HCT116 (cell line): ENCODE results near the gene SGSH. TPM values are rescaled to one million over a fixed set of nuclear protein-coding genes. Genes with fewer than 3 reads are reported as not detected.

Experiments used
- ATAC-seq: fragments of 200-7000 bp; cut with Tn5 transposase; 2 replicates; pipeline ENCODE4 v1.9.1; 2020; ENCODE audit warnings: mild to moderate bottlenecking, moderate library complexity
- BruUV-seq: library from RNA; stranded (reverse); fragments of 400-500 nt; replicated peaks from 2 replicates; lab custom pipeline; 2021; lab: Mats Ljungman, UMichigan
- CTCF ChIA-PET: fragments of 300-600 bp; sonication (Branson Sonifier 250); formaldehyde crosslinking; loops from one replicate; lab custom pipeline; 2021; ENCODE audit warnings: antibody characterized with exemption; lab: Charles Lee
- POLR2A ChIA-PET: fragments of 300-600, 350-600 bp; sonication (Branson Sonifier 250); formaldehyde crosslinking; loops from one replicate; lab custom pipeline; 2021; ENCODE audit warnings: antibody characterized with exemption; lab: Charles Lee
- RAD21 ChIA-PET, 2 experiments: fragments of 300-600 bp; sonication (Branson Sonifier 250); formaldehyde crosslinking; loops; one replicate each; lab custom pipeline; 2023; ENCODE audit warnings: low total read pairs in 2 of 2; ENCODE audit not compliant: uncharacterized antibody in 2 of 2, unreplicated experiment in 2 of 2, low non-redundant PET in 1 of 2; lab: Charles Lee
- DNase-seq: peaks from one replicate; pipeline ENCODE4 v3.0.0-alpha.2; 2010; ENCODE audit warnings: low read depth, low spot score
- H2AFZ ChIP-seq: fragments of 200-600 bp; shearing (Covaris generic), sonication (generic); 2 replicates; pipeline ENCODE4 v1.6.1; 2017; ENCODE audit warnings: low read depth, mixed run types, mixed read lengths, antibody characterized with exemption, low read length; ENCODE audit not compliant: poor library complexity, severe bottlenecking
- H3K27ac ChIP-seq: 2 replicates; pipeline ENCODE4 v1.5.1; 2012; ENCODE audit warnings: low read depth, low read length
- H3K27me3 ChIP-seq: fragments of 200-600 bp; sonication (generic); 2 replicates; pipeline ENCODE4 v1.6.1; 2016; ENCODE audit warnings: mixed run types, low read length, mixed read lengths; ENCODE audit not compliant: insufficient read depth
- H3K36me3 ChIP-seq, 2 experiments: fragments of 200-500 bp in 1 of 2; fragments of 200-600 bp in 1 of 2; sonication (Bioruptor generic) in 1 of 2; sonication (generic) in 1 of 2; 2 replicates each; pipeline versions ENCODE4 v1.5.1 to v1.6.1; 2014 to 2016; ENCODE audit warnings: low read length in 2 of 2, inconsistent platforms in 1 of 2, mixed read lengths in 1 of 2, mixed run types in 1 of 2; ENCODE audit not compliant: insufficient read depth in 2 of 2, control insufficient read depth in 1 of 2
- H3K4me1 ChIP-seq, 2 experiments: fragments of 200-600 bp in 1 of 2; sonication (generic) in 1 of 2; 2 replicates each; pipeline versions ENCODE4 v1.5.1 to v1.6.1; 2012 to 2017; ENCODE audit warnings: low read length in 2 of 2, inconsistent platforms in 1 of 2, mild to moderate bottlenecking in 1 of 2, mixed read lengths in 1 of 2, mixed run types in 1 of 2, moderate library complexity in 1 of 2; ENCODE audit not compliant: insufficient read depth in 2 of 2, control insufficient read depth in 1 of 2
- H3K4me2 ChIP-seq: fragments of 200-600 bp; sonication (generic); 2 replicates; pipeline ENCODE4 v1.6.1; 2017; ENCODE audit warnings: mixed run types, low read length, mixed read lengths
- H3K4me3 ChIP-seq, 2 experiments: fragments of 200-600 bp in 1 of 2; sonication (generic) in 1 of 2; replicated peaks in 1 of 2; 2 replicates each; pipeline ENCODE4 v1.5.1; 2011 to 2016; ENCODE audit warnings: low read length in 2 of 2, control low read depth in 1 of 2, low read depth in 1 of 2, mild to moderate bottlenecking in 1 of 2, mixed read lengths in 1 of 2, mixed run types in 1 of 2
- H3K79me2 ChIP-seq: fragments of 200-600 bp; sonication (generic); 2 replicates; pipeline ENCODE4 v1.6.1; 2017; ENCODE audit warnings: mild to moderate bottlenecking, mixed run types, low read length, moderate library complexity, mixed read lengths; ENCODE audit not compliant: insufficient read depth
- H3K9ac ChIP-seq: fragments of 200-600 bp; sonication (generic); 2 replicates; pipeline ENCODE4 v1.6.1; 2016; ENCODE audit warnings: low read length, mixed read lengths
- H3K9me2 ChIP-seq: fragments of 200-600 bp; sonication (generic), shearing (Covaris generic); 2 replicates; pipeline ENCODE4 v1.6.1; 2017; ENCODE audit warnings: mixed run types, mild to moderate bottlenecking, moderate library complexity; ENCODE audit not compliant: insufficient read depth
- H3K9me3 ChIP-seq, 2 experiments: fragments of 200-500 bp in 1 of 2; fragments of 200-600 bp in 1 of 2; sonication (Bioruptor generic) in 1 of 2; sonication (generic) in 1 of 2; 2 replicates each; pipeline ENCODE4 v1.6.1; 2014 to 2017; ENCODE audit warnings: low read length in 2 of 2, mixed read lengths in 2 of 2, inconsistent platforms in 1 of 2, low read depth in 1 of 2, mild to moderate bottlenecking in 1 of 2, mixed run types in 1 of 2, moderate library complexity in 1 of 2; ENCODE audit not compliant: control insufficient read depth in 1 of 2, insufficient read depth in 1 of 2
- H4K20me1 ChIP-seq: fragments of 200-600 bp; sonication (generic), shearing (Covaris generic); 2 replicates; pipeline ENCODE4 v1.6.1; 2017; ENCODE audit warnings: mixed run types, mild to moderate bottlenecking, moderate library complexity; ENCODE audit not compliant: insufficient read depth
- ATF3 ChIP-seq: IDR thresholded peaks from 2 replicates; pipeline ENCODE4 v1.6.1; 2012
- CBX3 ChIP-seq: IDR thresholded peaks from 2 replicates; pipeline ENCODE4 v1.6.1; 2012; ENCODE audit warnings: low read depth
- CEBPB ChIP-seq: IDR thresholded peaks from 2 replicates; pipeline ENCODE4 v1.6.1; 2012; ENCODE audit warnings: low read depth
- CTCF ChIP-seq, 3 experiments: fragments of 200-600 bp in 1 of 3; sonication (generic) in 1 of 3; IDR thresholded peaks in 2 of 3; conservative IDR thresholded peaks in 1 of 3; 2 replicates each; pipeline ENCODE4 v1.5.1; 2012 to 2017; ENCODE audit warnings: low read depth in 2 of 3, low read length in 2 of 3, antibody characterized with exemption in 1 of 3, borderline replicate concordance in 1 of 3, control low read depth in 1 of 3, mild to moderate bottlenecking in 1 of 3, mixed read lengths in 1 of 3, mixed run types in 1 of 3, moderate library complexity in 1 of 3; ENCODE audit not compliant: insufficient read depth in 1 of 3
- FOSL1 ChIP-seq: IDR thresholded peaks from 2 replicates; pipeline ENCODE4 v1.6.1; 2012; ENCODE audit warnings: low read depth
- JUND ChIP-seq: IDR thresholded peaks from 2 replicates; pipeline ENCODE4 v1.6.1; 2012
- MAX ChIP-seq: IDR thresholded peaks from 2 replicates; pipeline ENCODE4 v1.6.1; 2012
- POLR2A ChIP-seq: IDR thresholded peaks from 2 replicates; pipeline ENCODE4 v1.7.0; 2011; ENCODE audit warnings: borderline replicate concordance; ENCODE audit not compliant: insufficient read depth, insufficient read length; ENCODE audit errors: extremely low read depth
- POLR2AphosphoS5 ChIP-seq: IDR thresholded peaks from 2 replicates; pipeline ENCODE4 v1.6.1; 2011; ENCODE audit warnings: mild to moderate bottlenecking, low read depth, low read length, moderate library complexity
- RAD21 ChIP-seq: IDR thresholded peaks from 2 replicates; pipeline ENCODE4 v1.6.1; 2012; ENCODE audit warnings: low read depth, mild to moderate bottlenecking
- REST ChIP-seq: IDR thresholded peaks from 2 replicates; pipeline ENCODE4 v1.6.1; 2012; ENCODE audit warnings: low read depth
- SIN3A ChIP-seq: IDR thresholded peaks from 2 replicates; pipeline ENCODE4 v1.6.1; 2012; ENCODE audit warnings: low read depth
- SP1 ChIP-seq: IDR thresholded peaks from 2 replicates; pipeline ENCODE4 v1.6.1; 2012; ENCODE audit warnings: low read depth
- SRF ChIP-seq: IDR thresholded peaks from 2 replicates; pipeline ENCODE4 v1.6.1; 2012; ENCODE audit warnings: low read depth
- TCF7L2 ChIP-seq: IDR thresholded peaks from 2 replicates; pipeline ENCODE4 v1.7.0; 2011; ENCODE audit warnings: borderline replicate concordance, inconsistent platforms; ENCODE audit not compliant: insufficient read depth, insufficient read length; ENCODE audit errors: extremely low read depth
- YY1 ChIP-seq: IDR thresholded peaks from 2 replicates; pipeline ENCODE4 v1.6.1; 2011; ENCODE audit warnings: low read length, low read depth, moderate library complexity, mild to moderate bottlenecking; ENCODE audit not compliant: insufficient replicate concordance; ENCODE audit errors: extremely low read depth
- ZBTB33 ChIP-seq: IDR thresholded peaks from 2 replicates; pipeline ENCODE4 v1.6.1; 2011; ENCODE audit warnings: mild to moderate bottlenecking, low read length, moderate library complexity; ENCODE audit not compliant: insufficient replicate concordance; ENCODE audit errors: extremely low read depth
- ZFX ChIP-seq: fragments of 450-650 bp; IDR thresholded peaks from 2 replicates; pipeline ENCODE4 v1.6.1; 2017
- ZNF274 ChIP-seq: fragments of 200-500 bp; sonication (Bioruptor generic); IDR thresholded peaks from 2 replicates; pipeline ENCODE4 v1.6.1; 2014; ENCODE audit warnings: mild to moderate bottlenecking, low read depth, low read length, inconsistent platforms
- intact Hi-C: fragments of 100-400 bp; cut with micrococcal nuclease; formaldehyde crosslinking; loops from 2 replicates; pipeline ENCODE4 v1.10.0; 2022
- total RNA-seq: library from RNA; stranded (reverse); gene quantifications from one replicate; pipeline ENCODE4 v1.2.1, GENCODE V29; 2021; ENCODE audit not compliant: unreplicated experiment

The SGSH gene
- total RNA-seq, 1 experiment from 2014 or later: 34.4 TPM

- Histone ChIP-seq H3K79me2 (no peaks in the 10 kb centered on the region), H3K9me3 (no peaks in the 10 kb centered on the region), H3K4me1 (peaks cover 0 to 7% of the 10 kb centered on the region in 2 experiments; a peak in 1 of 4 replicates), H2AFZ (no peak overlapping the region), H3K9ac (no peak overlapping the region), H3K4me3 (no peak overlapping the region), H3K9me2 (no peaks in the 10 kb centered on the region), H3K27ac (no peak overlapping the region), H4K20me1 (no peaks in the 10 kb centered on the region), H3K27me3 (no peaks in the 10 kb centered on the region), H3K4me2 (no peak overlapping the region), H3K36me3 (peaks cover 14 to 22% of the 10 kb centered on the region in 2 experiments; a peak in 3 of 4 replicates)
- no TSS peak for BruUV-seq
- TF ChIP-seq REST (no peak), ZBTB33 (no peak), MAX (no peak), FOSL1 (no peak), RAD21 (no peak), SP1 (no peak), JUND (no peak), ZFX (no peak), YY1 (no peak), CTCF (IDR thresholded peaks at IDR 0.05 in 2 of 3, conservative IDR thresholded peaks at IDR 0.05 in 1 of 3; ENCODE audit: borderline replicate concordance in 1 of 3, insufficient read depth in 1 of 3, low read depth in 2 of 3, low read length in 2 of 3) (no peak), CBX3 (no peak), POLR2AphosphoS5 (no peak), TCF7L2 (no peak), SIN3A (no peak), SRF (no peak), ZNF274 (no peak), CEBPB (no peak), ATF3 (no peak), POLR2A (no peak)
- POLR2A ChIA-PET: no interaction called here
- CTCF ChIA-PET: no interaction called here
- RAD21 ChIA-PET: no interaction called here
- intact Hi-C loops: no loop called here
- DNase-seq: no peak
- no peak for ATAC-seq
Measured at GRCh38 chr17:80208050-80208449, 12.1 kb downstream of the SGSH start.
